HepG2 (cell line): ENCODE measurements around the gene SQOR. TPM values are rescaled to one million over a fixed set of nuclear protein-coding genes. Genes with fewer than 3 reads are reported as not detected.

ENCODE experiments used
- EED ChIP-seq: sonication (generic); formaldehyde crosslinking; IDR thresholded peaks from 2 replicates; pipeline ENCODE4 v1.5.0; 2020; ENCODE audit warnings: mild to moderate bottlenecking, missing genetic modification reagents
- KDM5A ChIP-seq: fragments of 200-600 bp; sonication (generic); IDR thresholded peaks from 2 replicates; pipeline ENCODE4 v1.7.0; 2018; ENCODE audit warnings: antibody characterized with exemption, mild to moderate bottlenecking, low read length, borderline replicate concordance
- KLF6 ChIP-seq: IDR thresholded peaks from 2 replicates; pipeline ENCODE4 v1.8.0; 2016; ENCODE audit warnings: missing biosample characterization, missing genetic modification reagents
- MZF1 ChIP-seq: sonication (generic); formaldehyde crosslinking; IDR thresholded peaks from 2 replicates; pipeline ENCODE4 v1.8.1; 2023; ENCODE audit warnings: mild to moderate bottlenecking, missing genetic modification reagents, borderline replicate concordance
- PPARG ChIP-seq: conservative IDR thresholded peaks from 2 replicates; pipeline ENCODE4 v1.6.1; 2016; ENCODE audit warnings: missing biosample characterization, missing genetic modification reagents
- RFX1 ChIP-seq: fragments of 450-650 bp; IDR thresholded peaks from 2 replicates; pipeline ENCODE4 v1.6.1; 2017
- ZBTB21 ChIP-seq: sonication (generic); formaldehyde crosslinking; IDR thresholded peaks from 2 replicates; pipeline ENCODE4 v1.4.0; 2020; ENCODE audit warnings: missing genetic modification reagents
- ZNF235 ChIP-seq: sonication (generic); formaldehyde crosslinking; IDR thresholded peaks from 2 replicates; pipeline ENCODE4 v1.8.1; 2023; ENCODE audit warnings: mild to moderate bottlenecking, missing genetic modification reagents, borderline replicate concordance
- ZNF383 ChIP-seq: sonication (generic); formaldehyde crosslinking; IDR thresholded peaks from 2 replicates; pipeline ENCODE4 v1.4.0; 2020; ENCODE audit warnings: missing genetic modification reagents, mild to moderate bottlenecking, borderline replicate concordance
- ZNF598 ChIP-seq: sonication (generic); formaldehyde crosslinking; IDR thresholded peaks from 2 replicates; pipeline ENCODE4 v1.5.1; 2020; ENCODE audit warnings: mild to moderate bottlenecking, missing genetic modification reagents, borderline replicate concordance
- polyA plus RNA-seq, 8 experiments: library from polyadenylated mRNA; depleted of rRNA in 3 of 8; stranded (reverse) in 7 of 8; unstranded in 1 of 8; fragments of >200 nt; fragmentation: Illumina TruSeq in 4 of 8; extraction: Trizol in 4 of 8; gene quantifications; 2 replicates each; pipeline versions ENCODE4 v1.2.1 to v1.2.3, GENCODE V29; 2011 to 2016; ENCODE audit warnings: low read depth in 4 of 8, missing spikeins in 1 of 8, mixed read lengths in 1 of 8; ENCODE audit not compliant: insufficient read depth in 1 of 8
- total RNA-seq, 5 experiments: library from RNA; depleted of rRNA; stranded (reverse); fragments of >200 nt; fragmentation: Illumina TruSeq; extraction: Trizol; gene quantifications; 2 replicates each; pipeline ENCODE4 v1.2.3, GENCODE V29; 2016; ENCODE audit warnings: low read depth in 1 of 5
- TF ChIP-seq, protein P1 (sequence below), 2 experiments: sonication (generic) in 1 of 2; formaldehyde crosslinking in 1 of 2; IDR thresholded peaks; 2 replicates each; pipeline versions ENCODE4 v1.6.1 to v1.9.0; 2014 to 2022; ENCODE audit warnings: antibody characterized with exemption in 1 of 2, borderline replicate concordance in 1 of 2, inconsistent platforms in 1 of 2, low read depth in 1 of 2, missing genetic modification reagents in 1 of 2
- TF ChIP-seq, protein P2 (sequence below): sonication (generic); formaldehyde crosslinking; IDR thresholded peaks from 2 replicates; pipeline ENCODE4 v1.4.0; 2020; ENCODE audit warnings: mild to moderate bottlenecking, missing genetic modification reagents
- TF ChIP-seq, protein P3 (sequence below): sonication (generic); formaldehyde crosslinking; IDR thresholded peaks from 2 replicates; pipeline ENCODE4 v1.4.0; 2020; ENCODE audit warnings: mild to moderate bottlenecking, low read depth, missing genetic modification reagents
- TF ChIP-seq, protein P4 (sequence below): sonication (generic); formaldehyde crosslinking; IDR thresholded peaks from 2 replicates; pipeline ENCODE4 v1.8.0; 2022; ENCODE audit warnings: mild to moderate bottlenecking, missing genetic modification reagents; ENCODE audit not compliant: insufficient replicate concordance
- TF ChIP-seq, protein P5 (sequence below): sonication (generic); formaldehyde crosslinking; IDR thresholded peaks from 2 replicates; pipeline ENCODE4 v1.5.1; 2020; ENCODE audit warnings: mild to moderate bottlenecking, missing genetic modification reagents, moderate library complexity

Gene SQOR
- total and polyA plus RNA-seq, 2 of the 13 experiments (the other 11 are each of a cell fraction or from before 2014, with no cell fraction given) = 19.3 to 19.4 TPM

DNA sequence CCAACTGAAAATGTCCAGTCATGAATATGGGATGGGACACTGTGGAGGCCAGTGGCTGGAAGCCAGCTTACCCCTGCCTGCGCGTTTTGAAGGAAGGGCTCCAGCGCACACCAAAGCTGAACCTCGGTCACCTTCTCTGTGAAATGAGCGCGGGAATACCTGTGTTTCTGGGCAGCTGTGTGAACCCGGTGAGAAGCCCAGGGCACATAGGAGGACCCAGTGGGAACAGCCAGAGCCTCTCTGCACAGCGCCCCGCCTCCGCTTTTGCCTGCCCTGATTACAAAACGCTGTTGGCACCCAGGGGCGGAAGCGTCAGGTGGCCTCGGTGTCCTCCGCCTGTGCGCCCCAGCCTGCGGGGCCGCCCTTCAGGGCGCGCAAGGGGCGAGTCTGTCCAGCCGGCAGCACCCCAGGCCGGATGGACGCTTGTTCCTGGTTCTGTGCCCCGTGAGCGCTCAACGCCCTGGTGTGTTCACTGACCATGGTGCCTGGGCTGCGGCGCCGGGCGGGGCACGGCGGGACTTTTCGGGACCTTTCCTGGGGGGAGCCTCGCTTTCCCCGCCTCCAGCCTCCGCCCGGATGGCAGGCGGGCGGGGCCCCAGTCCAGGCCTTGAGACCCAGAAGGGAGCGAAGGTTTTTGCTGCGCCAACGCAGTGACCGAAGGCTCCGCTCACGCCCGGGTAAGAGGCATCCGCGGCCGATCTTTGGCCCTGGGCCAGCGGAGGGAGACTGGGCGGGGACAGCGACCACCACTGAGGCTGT lies at the start of gene SQOR (continued):
- TF ChIP-seq, protein P1, sequence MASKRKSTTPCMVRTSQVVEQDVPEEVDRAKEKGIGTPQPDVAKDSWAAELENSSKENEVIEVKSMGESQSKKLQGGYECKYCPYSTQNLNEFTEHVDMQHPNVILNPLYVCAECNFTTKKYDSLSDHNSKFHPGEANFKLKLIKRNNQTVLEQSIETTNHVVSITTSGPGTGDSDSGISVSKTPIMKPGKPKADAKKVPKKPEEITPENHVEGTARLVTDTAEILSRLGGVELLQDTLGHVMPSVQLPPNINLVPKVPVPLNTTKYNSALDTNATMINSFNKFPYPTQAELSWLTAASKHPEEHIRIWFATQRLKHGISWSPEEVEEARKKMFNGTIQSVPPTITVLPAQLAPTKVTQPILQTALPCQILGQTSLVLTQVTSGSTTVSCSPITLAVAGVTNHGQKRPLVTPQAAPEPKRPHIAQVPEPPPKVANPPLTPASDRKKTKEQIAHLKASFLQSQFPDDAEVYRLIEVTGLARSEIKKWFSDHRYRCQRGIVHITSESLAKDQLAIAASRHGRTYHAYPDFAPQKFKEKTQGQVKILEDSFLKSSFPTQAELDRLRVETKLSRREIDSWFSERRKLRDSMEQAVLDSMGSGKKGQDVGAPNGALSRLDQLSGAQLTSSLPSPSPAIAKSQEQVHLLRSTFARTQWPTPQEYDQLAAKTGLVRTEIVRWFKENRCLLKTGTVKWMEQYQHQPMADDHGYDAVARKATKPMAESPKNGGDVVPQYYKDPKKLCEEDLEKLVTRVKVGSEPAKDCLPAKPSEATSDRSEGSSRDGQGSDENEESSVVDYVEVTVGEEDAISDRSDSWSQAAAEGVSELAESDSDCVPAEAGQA (IDR thresholded peaks at IDR 0.05; ENCODE audit: low read depth) = no peak; the same call in 1 of the 2 replicates
- TF ChIP-seq, protein P1 (CRISPR knock-in tag; IDR thresholded peaks at IDR 0.05; ENCODE audit: borderline replicate concordance) = no peak
- TF ChIP-seq RFX1 (no peak), KDM5A (no peak), ZNF383 (no peak), MZF1 (CRISPR knock-in tag) (no peak), ZNF235 (CRISPR knock-in tag) (peak; percentile 89), ZNF598 (CRISPR knock-in tag) (peak; percentile 89; the same call in 1 of the 2 replicates), PPARG (CRISPR knock-in tag) (no peak), KLF6 (CRISPR knock-in tag) (peak; percentile 49; the same call in 1 of the 2 replicates), ZBTB21 (CRISPR knock-in tag) (no peak), EED (CRISPR knock-in tag) (no peak; the same call in 1 of the 2 replicates)
- TF ChIP-seq, protein P2, sequence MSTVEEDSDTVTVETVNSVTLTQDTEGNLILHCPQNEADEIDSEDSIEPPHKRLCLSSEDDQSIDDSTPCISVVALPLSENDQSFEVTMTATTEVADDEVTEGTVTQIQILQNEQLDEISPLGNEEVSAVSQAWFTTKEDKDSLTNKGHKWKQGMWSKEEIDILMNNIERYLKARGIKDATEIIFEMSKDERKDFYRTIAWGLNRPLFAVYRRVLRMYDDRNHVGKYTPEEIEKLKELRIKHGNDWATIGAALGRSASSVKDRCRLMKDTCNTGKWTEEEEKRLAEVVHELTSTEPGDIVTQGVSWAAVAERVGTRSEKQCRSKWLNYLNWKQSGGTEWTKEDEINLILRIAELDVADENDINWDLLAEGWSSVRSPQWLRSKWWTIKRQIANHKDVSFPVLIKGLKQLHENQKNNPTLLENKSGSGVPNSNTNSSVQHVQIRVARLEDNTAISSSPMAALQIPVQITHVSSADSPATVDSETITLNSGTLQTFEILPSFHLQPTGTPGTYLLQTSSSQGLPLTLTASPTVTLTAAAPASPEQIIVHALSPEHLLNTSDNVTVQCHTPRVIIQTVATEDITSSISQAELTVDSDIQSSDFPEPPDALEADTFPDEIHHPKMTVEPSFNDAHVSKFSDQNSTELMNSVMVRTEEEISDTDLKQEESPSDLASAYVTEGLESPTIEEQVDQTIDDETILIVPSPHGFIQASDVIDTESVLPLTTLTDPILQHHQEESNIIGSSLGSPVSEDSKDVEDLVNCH (CRISPR knock-in tag) = no peak
- TF ChIP-seq, protein P3, sequence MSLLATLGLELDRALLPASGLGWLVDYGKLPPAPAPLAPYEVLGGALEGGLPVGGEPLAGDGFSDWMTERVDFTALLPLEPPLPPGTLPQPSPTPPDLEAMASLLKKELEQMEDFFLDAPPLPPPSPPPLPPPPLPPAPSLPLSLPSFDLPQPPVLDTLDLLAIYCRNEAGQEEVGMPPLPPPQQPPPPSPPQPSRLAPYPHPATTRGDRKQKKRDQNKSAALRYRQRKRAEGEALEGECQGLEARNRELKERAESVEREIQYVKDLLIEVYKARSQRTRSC (CRISPR knock-in tag) = no peak
- TF ChIP-seq, protein P4, sequence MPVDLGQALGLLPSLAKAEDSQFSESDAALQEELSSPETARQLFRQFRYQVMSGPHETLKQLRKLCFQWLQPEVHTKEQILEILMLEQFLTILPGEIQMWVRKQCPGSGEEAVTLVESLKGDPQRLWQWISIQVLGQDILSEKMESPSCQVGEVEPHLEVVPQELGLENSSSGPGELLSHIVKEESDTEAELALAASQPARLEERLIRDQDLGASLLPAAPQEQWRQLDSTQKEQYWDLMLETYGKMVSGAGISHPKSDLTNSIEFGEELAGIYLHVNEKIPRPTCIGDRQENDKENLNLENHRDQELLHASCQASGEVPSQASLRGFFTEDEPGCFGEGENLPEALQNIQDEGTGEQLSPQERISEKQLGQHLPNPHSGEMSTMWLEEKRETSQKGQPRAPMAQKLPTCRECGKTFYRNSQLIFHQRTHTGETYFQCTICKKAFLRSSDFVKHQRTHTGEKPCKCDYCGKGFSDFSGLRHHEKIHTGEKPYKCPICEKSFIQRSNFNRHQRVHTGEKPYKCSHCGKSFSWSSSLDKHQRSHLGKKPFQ = peak; percentile 92
- TF ChIP-seq, protein P5, sequence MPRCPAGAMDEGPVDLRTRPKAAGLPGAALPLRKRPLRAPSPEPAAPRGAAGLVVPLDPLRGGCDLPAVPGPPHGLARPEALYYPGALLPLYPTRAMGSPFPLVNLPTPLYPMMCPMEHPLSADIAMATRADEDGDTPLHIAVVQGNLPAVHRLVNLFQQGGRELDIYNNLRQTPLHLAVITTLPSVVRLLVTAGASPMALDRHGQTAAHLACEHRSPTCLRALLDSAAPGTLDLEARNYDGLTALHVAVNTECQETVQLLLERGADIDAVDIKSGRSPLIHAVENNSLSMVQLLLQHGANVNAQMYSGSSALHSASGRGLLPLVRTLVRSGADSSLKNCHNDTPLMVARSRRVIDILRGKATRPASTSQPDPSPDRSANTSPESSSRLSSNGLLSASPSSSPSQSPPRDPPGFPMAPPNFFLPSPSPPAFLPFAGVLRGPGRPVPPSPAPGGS (CRISPR knock-in tag) = peak; percentile 63
